Activated CD4-positive, alpha-beta T cell treated with anti-CD3 and anti-CD28 coated beads, Interleukin-2, amount 50 U/mL, for 48 hours (primary cell): ENCODE measurements around the gene NMUR1.
"Not testable (repeated sequence)": the region's sequence is repeated elsewhere in the genome, so short reads cannot be mapped to it uniquely, and the experiment has no call there.

Experiments used
- DNase-seq, 2 experiments: peaks; one replicate each; pipeline ENCODE4 v3.0.0-alpha.2; 2020

Gene NMUR1, protein sequence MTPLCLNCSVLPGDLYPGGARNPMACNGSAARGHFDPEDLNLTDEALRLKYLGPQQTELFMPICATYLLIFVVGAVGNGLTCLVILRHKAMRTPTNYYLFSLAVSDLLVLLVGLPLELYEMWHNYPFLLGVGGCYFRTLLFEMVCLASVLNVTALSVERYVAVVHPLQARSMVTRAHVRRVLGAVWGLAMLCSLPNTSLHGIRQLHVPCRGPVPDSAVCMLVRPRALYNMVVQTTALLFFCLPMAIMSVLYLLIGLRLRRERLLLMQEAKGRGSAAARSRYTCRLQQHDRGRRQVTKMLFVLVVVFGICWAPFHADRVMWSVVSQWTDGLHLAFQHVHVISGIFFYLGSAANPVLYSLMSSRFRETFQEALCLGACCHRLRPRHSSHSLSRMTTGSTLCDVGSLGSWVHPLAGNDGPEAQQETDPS

DNA sequence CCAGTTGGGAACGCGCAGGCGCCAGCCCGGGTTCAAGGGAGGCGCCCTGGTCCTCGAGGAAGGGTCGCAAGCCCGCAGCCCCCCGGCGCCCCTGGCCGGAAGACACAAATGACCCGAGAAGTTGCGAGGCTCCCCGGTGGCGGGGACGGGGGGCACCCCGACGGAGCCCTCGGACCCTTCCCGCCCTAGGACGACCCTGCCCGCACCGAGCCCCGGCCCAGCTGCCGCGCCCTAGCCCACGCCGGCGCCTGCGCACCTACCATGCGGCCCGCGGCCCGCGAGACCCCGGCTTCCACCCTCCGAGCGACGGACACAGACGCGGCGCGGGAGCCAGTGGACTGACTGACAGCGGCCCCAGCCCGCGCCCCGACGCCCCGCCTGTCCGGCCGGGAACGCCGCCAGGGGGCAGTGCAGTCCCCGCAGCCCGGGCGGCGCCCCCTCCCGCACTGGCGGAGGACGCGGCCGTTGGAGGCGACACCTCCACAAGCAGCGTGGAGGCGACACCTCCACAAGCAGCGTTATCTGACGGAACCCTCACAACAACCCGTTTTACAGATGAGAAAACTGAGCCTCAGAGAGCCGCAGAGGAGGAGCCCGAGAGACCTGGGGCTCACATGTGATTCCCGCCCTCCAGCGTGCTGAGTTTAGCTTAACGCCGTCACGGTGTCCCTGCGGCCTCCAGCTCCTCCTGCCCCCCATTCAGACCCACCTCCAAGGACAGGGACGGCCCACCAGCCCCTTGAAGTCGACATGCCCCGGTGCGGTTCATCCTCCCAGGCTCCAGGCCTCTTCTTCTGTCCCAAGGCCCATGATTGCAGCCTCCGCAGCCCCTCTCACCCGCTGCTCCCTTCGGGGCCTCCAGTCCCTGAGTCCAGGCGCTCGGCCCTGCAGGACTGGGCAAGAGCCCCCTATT is at the start of gene NMUR1:
TSS of gene NMUR1 (minus strand) at position 347 of the 913 bp plus-strand sequence. CDS start at position 263, 84 bp downstream.
- DNase-seq: peak; percentile 70 to 72

DNA sequence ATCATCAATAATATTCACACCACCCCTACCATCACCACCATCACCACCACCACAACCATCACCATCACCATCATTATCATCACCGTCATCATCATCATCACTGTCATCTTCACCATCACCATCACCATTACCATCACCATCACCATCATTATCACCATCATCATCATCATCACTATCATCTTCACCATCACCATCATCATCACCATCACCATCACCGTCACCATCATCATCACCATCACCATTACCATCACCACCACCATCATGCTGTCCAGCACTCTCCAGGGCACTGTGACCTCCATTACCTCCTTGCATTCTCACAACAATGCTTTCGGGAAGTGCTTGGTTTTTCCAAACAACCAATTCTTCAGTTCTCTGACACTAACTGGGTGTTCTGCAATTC is 49.3 kb upstream of the NMUR1 start:
- no peak for DNase-seq

DNA sequence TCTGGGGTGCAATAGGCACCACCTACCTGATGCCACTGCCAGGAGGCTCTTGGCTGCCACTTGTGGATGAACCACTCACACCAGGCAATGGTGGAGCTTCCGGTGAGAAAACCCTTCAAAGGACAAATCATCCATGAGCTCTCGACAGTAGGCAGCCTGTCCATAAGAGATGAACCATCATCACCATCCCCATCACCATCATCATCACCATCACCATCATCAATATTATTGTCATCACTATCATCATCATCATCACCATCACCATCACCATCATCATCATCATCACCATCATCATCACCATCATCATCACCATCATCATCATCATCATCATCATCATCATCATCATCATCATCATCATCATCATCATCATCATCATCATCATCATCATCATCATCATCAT is 48.4 kb upstream of the NMUR1 start:
- DNase-seq: not testable (repeated sequence)

DNA sequence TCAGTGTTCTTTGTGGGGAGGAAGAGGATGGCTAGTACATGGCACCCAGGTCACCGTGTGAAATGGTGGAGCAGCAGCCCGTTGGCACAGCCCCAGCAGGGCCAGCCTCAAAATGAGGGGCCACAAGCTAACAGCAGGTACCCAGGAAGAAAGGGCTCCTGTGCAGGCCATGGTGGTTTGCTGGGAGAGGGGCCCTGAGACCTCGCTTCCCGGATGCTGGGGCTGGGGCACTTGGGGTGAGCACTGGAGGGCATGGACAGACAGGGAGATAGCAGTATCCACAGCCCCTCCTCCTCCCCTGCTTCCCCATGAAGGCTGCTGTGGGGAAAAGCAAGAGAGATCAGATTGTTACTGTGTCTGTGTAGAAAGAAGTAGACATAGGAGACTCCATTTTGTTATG is 46.2 kb upstream of the NMUR1 start:
- no peak for DNase-seq

DNA sequence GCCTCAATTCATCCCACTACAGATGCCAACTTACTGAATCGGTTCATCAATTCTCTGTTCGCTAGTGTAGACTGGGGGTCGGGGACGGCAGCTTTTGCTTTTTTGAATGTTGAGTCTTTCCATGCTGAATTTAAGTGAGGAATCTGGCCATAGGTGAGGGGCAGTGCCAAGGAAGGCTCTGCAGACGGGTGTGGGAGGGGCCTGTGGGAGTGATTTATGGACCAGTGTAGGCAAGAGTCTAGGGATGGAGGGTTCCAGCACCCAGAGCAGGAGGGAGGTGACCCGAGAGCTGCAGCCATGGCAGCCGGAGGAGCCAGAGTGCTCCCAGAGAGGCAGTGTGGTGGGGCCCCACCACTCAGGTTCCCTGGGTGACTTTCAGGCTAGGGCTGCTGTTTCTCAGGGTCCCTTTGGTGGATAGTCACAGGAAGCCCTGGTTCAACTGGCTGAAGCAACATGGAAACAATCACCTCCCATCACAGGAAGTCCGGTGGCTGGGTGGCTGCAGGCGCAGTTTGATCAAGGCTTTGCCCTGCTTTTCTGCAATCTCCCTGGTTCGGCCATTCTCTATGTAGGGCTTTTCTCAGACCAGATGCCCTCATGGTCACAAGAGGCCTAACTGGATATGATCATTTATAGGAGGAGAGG is 45.5 kb upstream of the NMUR1 start:
- no peak for DNase-seq

DNA sequence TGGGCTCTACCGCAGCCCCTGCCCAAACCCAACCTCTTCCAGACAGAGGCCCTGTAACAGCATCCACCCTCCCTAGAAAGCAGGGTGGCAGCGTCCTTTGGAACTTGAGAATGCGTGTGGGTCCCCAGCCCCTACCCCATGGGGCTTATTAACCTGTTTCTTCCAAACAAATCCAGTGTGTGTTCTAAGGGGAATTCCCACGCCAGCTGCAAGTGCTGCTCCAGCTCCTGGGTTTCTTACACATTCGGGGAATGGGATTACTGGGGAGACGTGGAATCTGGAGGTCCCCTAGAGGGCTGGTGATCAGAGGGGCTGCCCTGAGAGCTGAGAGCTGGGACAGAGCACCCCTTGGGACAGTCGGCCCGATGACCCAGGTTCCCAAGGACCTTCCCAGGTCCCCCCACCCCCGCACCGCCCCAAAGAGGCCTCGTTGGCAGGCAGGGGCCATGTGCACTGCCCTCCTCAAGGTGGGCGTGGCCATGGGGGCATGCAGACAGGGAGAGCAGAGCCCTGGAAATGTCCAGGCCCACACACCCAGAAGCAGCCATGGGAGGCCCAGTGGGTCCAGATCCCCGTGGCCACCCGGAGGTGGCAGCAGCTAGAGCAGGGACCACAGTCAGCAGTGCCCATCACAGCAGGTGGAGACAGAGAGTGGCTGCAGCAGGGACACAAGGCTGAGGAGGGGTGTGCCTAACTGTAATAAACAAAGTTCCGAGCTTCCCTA is 43.6 kb upstream of the NMUR1 start:
- no peak for DNase-seq

DNA sequence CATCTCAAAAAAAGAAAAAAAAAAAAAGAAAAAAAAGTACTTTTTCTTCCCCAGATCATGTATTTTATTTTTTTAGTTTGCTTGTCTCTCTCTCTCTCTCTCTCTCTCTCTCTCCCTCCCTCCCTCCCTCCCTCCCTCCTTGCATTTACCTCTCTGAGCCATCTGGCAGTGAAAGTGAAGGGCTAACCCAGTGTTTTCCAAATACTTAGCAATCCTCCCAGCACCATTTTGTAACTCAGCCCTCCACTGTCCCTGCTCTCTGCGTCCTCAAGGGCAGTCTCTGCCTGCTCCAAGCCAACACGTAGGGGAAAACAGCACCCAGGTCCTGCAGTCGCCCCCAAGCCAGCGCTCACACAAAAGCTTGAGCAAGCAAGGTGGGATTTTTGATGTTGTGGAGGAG is 42.9 kb upstream of the NMUR1 start:
- no peak for DNase-seq

DNA sequence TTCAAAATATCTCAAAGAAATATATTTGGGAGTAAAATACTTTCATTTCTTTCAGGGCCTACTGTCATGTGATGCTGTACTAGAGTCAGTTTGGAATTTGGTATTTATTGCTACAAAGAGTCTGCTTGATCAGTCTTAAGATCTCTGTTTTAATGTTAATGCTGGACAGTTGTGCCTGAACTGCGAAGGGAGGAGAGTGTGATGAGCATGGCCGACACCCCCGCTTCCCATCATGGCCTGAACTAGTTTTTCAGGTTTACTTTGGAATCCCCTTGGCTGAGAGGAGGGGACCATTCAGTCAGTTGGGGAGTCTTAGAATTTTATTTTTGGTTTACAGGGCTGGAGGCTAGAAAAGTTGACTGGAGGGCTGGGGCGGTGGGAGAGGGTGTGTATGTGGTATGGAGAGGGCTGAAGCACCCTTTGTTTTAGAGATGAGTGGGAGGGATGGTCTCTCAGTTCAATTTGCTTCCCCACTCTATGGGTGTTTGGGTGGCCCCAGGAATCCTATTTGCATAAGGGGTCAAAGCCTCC is 41.5 kb upstream of the NMUR1 start:
- DNase-seq: no peak

DNA sequence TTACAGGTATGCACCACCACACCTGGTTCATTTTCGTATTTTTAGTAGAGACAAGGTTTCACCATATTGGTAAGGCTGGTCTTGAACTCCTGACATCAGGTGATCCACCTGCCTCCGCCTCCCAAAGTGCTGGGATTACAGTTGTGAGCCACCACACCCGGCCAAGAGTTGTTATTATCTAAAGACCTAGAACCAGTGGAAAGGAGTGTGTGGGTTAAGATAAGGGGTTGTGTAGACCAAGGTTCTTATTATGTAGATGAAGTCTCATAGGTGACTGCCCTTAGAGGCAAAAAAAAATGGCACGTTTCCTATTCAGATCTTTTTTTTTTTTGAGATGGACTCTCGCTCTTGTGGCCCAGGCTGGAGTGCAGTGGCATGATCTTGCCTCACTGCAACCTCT is 40.7 kb upstream of the NMUR1 start:
- DNase-seq: not testable (repeated sequence)

DNA sequence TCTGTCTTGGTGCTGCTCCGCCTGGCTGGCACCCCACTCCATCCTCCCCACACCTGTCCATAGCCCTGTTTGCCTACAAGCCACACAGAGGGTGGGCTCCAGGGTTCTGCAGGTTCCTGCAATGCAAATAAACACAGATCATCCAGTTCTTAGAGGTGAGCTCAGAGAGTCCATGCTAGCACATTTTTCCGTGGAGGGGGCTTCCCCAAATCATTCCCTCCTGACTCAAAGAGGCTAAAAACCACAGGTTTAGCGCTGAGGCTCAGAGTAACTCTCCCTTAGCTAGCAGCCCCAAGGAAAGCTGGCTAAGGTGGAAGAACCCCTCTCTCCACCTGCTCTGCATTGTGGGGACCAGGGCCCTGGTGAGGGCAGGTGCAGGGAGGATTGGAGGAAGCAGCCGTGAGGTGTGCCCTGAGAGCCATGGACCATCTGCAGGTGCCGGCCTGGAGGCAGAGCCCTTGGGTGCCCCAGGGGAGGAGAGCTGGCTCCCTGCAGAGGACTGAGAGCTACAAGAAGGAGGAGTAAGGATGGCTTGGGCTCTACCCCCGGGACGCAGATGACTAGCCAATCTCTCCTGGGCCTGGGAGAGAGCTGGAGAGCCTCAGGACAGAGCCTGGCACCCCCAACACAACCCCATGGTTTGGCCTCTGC is 38.7 kb upstream of the NMUR1 start:
- peak; percentile 27 to 48 for DNase-seq

DNA sequence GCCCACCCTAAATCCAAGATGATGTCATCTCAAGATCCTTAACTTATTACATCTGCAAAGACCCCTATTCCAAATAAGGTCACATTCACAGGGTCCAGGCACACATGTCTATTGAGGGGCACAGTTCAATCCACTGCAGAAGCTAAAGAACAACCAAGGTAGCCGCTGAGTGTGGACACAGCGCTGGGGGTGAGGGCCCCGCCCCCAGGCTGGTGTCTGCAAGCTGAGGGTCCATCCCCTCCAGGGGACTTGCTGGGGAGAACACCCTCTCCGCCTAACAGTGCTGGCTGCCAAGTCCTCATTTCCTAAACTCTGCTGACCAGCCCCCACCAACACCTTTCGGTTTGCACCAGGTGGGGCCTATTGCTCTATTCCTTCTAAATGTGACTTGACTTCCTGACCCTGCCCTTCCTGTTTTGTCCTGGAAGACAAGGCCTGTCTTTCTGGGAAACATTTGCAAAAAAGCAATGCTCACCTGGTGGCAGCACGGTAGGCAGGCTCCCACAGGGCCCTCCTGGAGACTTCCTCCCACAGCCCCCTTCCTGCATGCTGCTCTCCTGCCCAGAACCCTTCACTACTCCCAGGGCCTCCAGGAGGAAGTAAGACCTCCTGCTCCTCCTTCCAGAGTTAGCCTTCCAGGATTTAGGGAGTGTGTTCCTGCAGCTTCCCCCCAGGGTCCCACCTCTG is 38.0 kb upstream of the NMUR1 start:
- DNase-seq: no peak

DNA sequence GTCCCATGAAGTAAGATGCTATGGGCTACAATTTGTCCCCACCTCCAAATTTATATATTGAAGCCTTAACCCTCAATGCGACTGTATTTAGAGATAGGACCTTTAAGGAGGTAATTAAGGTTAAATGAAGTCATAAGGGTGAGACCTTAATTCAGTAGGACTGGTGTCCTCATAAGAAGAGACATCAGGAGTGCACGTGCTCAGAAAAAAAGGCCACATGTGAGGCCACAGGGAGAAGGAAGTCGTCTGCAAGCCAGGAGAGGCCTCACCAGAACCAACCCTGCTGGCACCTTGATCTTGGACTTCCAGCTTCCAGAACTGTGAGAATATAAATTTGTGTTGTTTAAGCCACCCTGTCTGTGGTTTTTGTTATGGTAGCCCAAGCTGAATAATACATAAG is 36.9 kb upstream of the NMUR1 start:
- no peak for DNase-seq

DNA sequence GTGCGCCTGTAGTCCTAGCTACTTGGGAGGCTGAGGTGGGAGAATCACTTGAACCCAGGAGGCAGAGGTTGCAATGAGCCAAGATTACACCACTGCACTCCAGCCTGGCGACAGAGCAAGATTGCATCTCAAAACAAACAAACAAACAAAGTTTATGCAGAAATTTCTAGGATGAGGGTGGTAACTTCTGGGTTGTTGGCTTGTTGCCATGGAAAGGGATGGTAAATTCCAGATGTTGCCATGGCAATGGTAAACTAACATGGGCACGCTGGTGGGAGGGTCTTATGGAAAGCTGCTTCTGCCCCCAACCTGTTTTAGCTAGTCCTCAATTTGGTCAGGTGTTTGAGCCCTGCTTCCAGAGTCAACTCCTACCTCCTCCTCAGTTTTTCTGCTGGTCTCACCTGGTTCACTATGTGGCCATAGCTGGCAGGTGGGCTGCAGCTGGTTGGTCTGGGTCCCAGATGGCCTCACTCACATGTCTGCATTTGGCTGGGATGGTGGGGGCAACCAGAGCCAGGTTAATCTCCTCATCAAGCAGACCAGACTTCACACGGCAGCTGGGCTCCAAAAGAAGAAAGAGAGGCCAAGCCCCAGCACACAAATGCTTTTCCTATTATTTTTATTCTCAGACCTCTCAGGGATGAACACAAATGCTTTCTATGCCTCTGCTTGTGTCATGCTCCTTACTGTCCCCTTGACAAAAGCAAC is 35.8 kb upstream of the NMUR1 start:
- DNase-seq: no peak

DNA sequence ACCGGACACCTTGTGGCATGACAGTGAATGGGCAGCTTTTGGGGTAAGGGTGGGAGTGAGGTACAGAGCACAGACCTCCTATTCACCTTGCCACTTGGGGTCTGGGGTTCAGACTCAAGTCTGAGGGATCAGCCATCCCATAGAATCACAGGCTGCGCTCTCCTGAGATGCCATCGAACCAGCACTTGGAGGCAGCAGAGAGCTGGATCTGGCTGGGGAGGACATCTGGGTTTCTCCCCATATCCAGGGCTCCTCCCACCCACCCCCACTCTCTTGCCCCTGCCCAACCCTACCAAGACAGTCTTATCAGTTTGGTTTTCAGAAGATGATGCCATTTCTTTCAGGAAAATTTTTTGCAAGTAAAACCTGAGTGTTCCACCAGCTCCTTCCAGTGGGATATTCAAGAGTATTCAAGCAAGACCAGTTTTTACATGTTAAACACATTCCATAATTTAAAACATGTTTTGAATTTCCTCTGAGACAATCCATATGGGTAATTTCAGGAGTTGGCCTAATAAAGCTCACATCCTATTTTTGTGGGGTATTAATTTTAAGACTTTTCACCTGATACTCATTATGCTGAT is 33.2 kb upstream of the NMUR1 start:
- DNase-seq: peak; percentile 53 to 68

DNA sequence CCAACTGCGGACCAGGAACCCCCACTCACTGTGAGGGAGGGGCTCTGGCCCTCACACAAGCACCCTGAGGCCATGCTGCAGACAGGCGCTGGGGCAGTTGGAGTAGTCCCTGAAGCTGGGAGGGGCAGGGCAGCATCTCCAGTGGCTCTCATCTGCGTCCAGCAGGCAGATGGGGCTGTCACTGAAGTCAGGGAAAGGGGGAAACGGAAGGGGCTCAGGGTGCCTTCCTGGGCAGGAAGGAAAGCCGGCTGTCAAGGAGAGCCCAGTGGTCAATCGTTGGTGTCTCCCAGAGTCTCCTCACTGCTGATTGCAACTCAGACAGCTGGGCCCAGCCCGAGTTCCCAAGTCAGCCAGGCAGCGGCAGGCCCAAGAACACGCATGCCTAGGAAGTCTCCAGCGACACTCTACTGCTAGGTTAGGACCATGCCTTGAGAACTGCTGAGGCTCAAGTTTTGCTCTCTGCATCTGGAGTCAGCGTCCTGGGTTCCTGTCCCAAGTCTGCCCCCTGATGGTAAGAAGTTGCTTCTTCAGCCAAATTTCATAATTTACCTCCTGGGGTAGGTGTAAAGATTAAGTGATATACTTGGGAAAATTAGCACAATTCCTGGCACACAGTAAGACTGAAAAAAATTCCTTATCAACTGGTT is 27.4 kb upstream of the NMUR1 start:
- DNase-seq: peak; percentile 33 to 57

DNA sequence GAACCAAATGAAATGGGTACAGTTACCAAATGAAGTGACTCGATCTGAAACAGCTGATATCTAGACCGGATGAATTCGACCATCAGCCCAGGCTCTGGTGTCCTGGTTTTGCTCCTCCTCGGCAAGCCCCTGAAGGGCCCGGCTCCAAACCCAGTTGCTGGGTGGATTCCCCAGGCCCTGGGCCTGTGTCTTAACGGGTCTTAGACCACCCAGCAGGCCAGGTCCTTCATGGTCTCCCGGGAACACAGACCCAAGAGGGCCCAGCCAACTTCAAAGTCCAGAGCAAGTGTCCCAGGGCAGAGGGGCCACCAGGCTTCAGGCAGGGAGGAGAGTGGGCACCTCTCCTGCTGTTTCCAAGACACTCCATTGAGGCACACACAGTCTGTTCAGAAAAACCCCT is 26.7 kb upstream of the NMUR1 start:
- no peak for DNase-seq

DNA sequence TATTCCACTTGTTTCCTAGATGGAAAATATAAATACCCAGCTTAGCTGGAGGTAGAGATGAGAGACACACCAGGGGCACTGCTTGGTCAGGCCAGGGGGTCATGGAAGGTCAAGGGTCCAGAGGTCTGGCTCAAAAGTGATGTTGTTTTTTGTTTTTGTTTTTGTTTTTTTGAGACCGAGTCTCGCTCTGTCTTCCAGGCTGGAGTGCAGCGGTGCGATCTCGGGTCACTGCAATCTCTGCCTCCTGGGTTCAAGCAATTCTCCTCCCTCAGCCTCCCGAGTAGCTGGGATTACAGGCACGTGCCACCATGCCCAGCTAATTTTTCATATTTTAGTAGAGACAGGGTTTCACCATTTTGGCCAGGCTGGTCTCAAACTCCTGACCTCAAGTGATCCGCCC is 26.3 kb upstream of the NMUR1 start:
- not testable (repeated sequence) for DNase-seq

DNA sequence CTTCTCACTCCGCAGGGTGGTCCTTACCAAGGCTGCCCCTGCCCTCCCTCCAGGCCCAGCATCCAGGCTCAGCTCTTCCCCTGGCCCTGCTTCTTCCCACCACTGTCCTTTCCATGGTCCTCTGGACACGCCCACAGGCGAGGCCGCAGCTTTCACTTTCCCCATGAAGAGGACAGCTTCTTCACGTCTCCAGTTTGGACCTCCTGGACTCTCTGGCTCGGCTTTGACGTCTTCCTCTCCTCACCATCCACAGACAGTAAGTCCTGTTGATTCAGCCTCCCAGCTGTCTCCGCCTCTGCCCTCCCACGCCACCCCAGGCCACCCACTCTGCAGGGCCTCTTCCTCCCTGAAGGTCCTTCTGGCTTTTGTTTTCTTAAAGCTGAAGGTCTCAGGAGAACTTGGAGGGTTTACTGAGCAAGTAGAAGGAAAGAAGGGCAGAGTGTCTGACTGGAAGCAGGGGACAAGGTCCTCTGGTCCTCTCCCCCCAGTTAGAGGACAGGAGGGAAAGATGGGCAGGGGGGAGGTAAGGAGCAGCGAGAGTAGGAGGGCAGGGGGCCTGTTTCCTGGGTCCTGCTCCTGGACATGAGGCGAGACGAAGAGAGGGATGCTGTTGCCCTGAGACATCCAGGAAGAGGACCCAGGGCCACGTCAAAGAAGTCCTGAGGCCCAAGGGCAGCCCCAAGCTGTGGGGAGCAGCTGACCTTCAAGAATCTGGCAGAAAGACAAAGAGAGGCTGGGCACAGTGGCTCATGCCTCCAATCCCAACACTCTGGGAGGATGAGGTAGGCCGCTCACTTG is 24.7 kb upstream of the NMUR1 start:
- no peak for DNase-seq

DNA sequence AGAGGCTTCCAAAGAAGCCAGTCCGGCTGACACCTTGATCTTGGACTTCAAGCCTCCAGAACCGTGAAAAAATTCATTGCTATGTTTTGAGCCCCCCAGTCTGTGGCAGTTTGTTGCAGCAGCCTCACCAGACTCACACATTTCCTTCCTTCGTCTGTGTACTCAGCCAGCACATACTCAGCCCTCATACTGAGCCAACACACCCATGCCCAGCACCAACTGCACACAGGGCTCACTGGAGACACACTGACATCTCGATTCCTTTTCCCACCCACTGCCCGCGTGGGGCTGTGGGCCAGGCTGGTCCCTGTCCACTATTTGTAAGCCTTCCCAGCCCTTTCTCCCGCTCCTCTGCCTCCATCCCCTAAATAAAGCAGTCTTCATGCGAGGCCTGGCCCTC is 24.1 kb upstream of the NMUR1 start:
- DNase-seq: no peak
